ENCODE measurements around the gene KIF25. TPM values are rescaled to one million over a fixed set of nuclear protein-coding genes. Genes with fewer than 3 reads are reported as not detected.

The KIF25 gene
- polyA plus RNA-seq, 2 of the 4 experiments (the other 2 are of a cell fraction) = 0.06 to 0.13 TPM

GRCh38 chr6:168044521-168045130, 47.2 kb downstream of the KIF25 start (continued):
- TF ChIP-seq BCL3 (IDR thresholded peaks at IDR 0.05) (no peak), FOXS1 (CRISPR knock-in tag; IDR thresholded peaks at IDR 0.05) (no peak)

- Histone ChIP-seq H3K27ac (no peak overlapping the region), H3K9me3 (no peaks in the 10 kb centered on the region), H3K4me1 (no peaks in the 10 kb centered on the region), H3K4me2 (no peak overlapping the region), H3K4me3 (no peak overlapping the region)
- DNase-seq (ENCODE audit: low read depth in 1 of 2, low spot score in 1 of 2) (no peak), FAIRE-seq (no peak), ATAC-seq (peak; percentile 19 to 61; a peak in 3 of 6 replicates)
- POLR2A ChIA-PET = no interaction called here
- 92% methylated on average over 9 of the region's 19 CpGs for WGBS (ENCODE audit: missing lambda C conversion rate)
- TF ChIP-seq FOSB (CRISPR knock-in tag; IDR thresholded peaks at IDR 0.05) = no peak
- CTCF ChIA-PET = interaction anchor here (0.8 to 1.7 kb wide), 4 partner anchors 15 to 106 kb away, joined by 3 to 6 read pairs (median 4); no protein-coding TSS in a partner anchor
Observed at GRCh38 chr6:168045141-168045691, 47.7 kb downstream of the KIF25 start.

- Histone ChIP-seq H3K4me2 (no peak overlapping the region), H3K9me3 (no peaks in the 10 kb centered on the region), H3K4me3 (no peak overlapping the region), H3K27ac (no peak overlapping the region), H3K4me1 (no peaks in the 10 kb centered on the region)
- ChIA-PET CTCF (interaction anchor here (0.8 to 1.7 kb wide), 6 partner anchors 10 to 106 kb away, joined by 3 to 6 read pairs (median 4); no protein-coding TSS in a partner anchor), POLR2A (no interaction called here)
- DNase-seq (ENCODE audit: low read depth in 1 of 2, low spot score in 1 of 2) (no peak), FAIRE-seq (no peak), ATAC-seq (no peak)
- WGBS (ENCODE audit: missing lambda C conversion rate) = 79% methylated on average over 11 of the region's 20 CpGs
- TF ChIP-seq FOSL2 (IDR thresholded peaks at IDR 0.05) (no peak), FOSL2 (CRISPR knock-in tag; IDR thresholded peaks at IDR 0.05) (no peak), ESRRA (IDR thresholded peaks at IDR 0.05; ENCODE audit: borderline replicate concordance, low read length) (no peak), HOXA7 (CRISPR knock-in tag; IDR thresholded peaks at IDR 0.05) (no peak), CBX2 (IDR thresholded peaks at IDR 0.05; ENCODE audit: borderline replicate concordance, low read depth) (no peak), EP300 (IDR thresholded peaks at IDR 0.05) (no peak), POLR2A (IDR thresholded peaks at IDR 0.05; ENCODE audit: low read length) (no peak), HES2 (IDR thresholded peaks at IDR 0.05) (no peak), TP53 (CRISPR knock-in tag; IDR thresholded peaks at IDR 0.05) (no peak)
Observed at GRCh38 chr6:168045706-168046620, 48.5 kb downstream of the KIF25 start.

GRCh38 chr6:168046696-168047095, 49.2 kb downstream of the KIF25 start:
- no peak for ATAC-seq
- Histone ChIP-seq H3K4me2 (no peak overlapping the region), H3K4me1 (no peaks in the 10 kb centered on the region), H3K4me3 (no peak overlapping the region), H3K27ac (no peak overlapping the region), H3K9me3 (no peaks in the 10 kb centered on the region)
- no peak for DNase-seq (ENCODE audit: low read depth in 1 of 2, low spot score in 1 of 2)
- CTCF ChIA-PET = interaction anchor here (0.8 kb wide), 1 partner anchor 9 kb away, joined by 3 read pairs; no protein-coding TSS in a partner anchor
- FAIRE-seq = no peak
- 73% methylated on average over 3 of the region's 3 CpGs for WGBS (ENCODE audit: missing lambda C conversion rate)
- POLR2A ChIA-PET = no interaction called here
- TF ChIP-seq RCOR1 (IDR thresholded peaks at IDR 0.05; ENCODE audit: low read depth, low read length) = no peak
- TF ChIP-seq RFX5 (IDR thresholded peaks at IDR 0.05) = no peak

Measured in A549 (cell line).